Mesodermal cell (in vitro differentiated cells): ENCODE data around the gene RPTN.

Experiments used
- H3K27ac ChIP-seq: 2 replicates; pipeline ENCODE4 v1.7.0; 2013; ENCODE audit warnings: mild to moderate bottlenecking, low read depth, low read length, moderate library complexity; ENCODE audit not compliant: severe bottlenecking
- H3K36me3 ChIP-seq: 2 replicates; pipeline ENCODE4 v1.7.1; 2013; ENCODE audit warnings: mild to moderate bottlenecking, low read length, moderate library complexity; ENCODE audit not compliant: control insufficient read depth, insufficient read depth
- H3K4me1 ChIP-seq: one replicate; pipeline ENCODE4 v1.7.1; 2013; ENCODE audit warnings: mild to moderate bottlenecking, low read length; ENCODE audit not compliant: insufficient read depth, control insufficient read depth, poor library complexity, severe bottlenecking
- H3K4me3 ChIP-seq: 2 replicates; pipeline ENCODE4 v1.7.0; 2013; ENCODE audit warnings: low read length, control low read depth, mild to moderate bottlenecking; ENCODE audit not compliant: insufficient read depth, poor library complexity, severe bottlenecking; ENCODE audit errors: extremely low read depth
- H3K9me3 ChIP-seq: 2 replicates; pipeline ENCODE4 v1.7.1; 2013; ENCODE audit warnings: mild to moderate bottlenecking, low read length, moderate library complexity; ENCODE audit not compliant: control insufficient read depth
- WGBS, 2 experiments: methylation state at CpG; one replicate each; pipeline ENCODE4 v1.1.5; 2013; ENCODE audit warnings: missing lambda C conversion rate in 2 of 2; ENCODE audit not compliant: insufficient coverage in 2 of 2; 5-methylcytosine and 5-hydroxymethylcytosine counted together

Gene RPTN

DNA sequence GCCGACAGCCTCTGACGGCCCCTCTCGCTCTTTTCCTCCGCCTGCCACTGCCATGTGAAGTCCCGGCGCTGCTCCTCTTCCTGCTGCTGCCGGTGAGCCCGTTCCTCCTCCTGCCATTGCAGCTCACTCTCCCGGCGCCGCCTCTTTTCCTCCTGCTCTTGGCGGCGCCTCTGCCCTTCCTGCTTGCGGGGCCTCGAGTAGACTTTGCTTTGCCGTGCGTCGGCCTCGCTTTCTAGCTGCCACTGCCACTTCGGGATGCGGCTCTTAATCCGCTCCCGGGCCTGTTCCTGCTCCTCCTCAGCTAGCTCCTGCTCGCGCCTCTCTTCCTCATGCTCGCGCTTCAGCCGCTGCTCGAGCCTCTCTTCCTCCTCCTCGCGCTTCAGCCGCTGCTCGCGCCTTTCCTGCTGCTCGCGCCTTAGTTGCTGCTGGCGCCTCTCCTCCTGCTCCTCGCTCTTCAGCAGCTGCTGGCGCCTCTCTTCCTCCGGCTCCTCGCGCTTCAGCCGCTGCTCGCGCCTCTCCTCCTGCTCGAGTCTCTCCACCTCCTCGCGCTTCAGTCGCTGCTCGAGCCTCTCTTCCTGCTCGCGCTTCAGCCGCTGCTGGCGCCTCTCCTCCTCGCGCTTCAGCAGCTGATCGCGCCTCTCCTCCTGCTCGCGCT is 48.0 kb downstream of the RPTN start:
- H3K9me3 ChIP-seq: peaks cover 26% of the 10 kb centered on the region

DNA sequence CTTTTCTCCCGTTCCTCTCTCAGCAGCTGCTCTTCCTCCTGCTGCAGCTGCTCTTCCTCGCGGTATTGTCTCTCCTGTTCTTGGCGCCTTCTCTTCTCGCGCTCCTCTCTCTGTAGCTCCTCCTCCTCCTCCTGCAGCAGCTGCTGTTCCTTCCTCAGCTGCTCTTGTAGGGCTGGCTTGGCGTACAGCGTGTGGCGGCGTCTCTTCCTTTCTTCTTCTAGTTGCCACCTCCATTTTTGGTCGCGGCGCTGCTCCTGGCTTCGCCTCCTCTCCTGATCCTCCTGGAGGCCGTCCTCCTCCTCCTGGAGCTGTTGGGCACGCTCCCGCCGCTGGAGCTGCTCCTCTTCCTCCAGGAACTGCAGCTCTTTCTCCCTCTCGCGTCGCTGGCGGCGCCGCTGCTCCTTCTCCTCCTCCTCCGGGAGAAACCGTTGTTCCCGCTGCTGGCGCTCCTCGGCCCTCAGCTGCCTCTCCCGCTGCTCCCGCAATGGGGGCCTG is 48.6 kb downstream of the RPTN start:
- H3K4me3 ChIP-seq: peak overlapping the region; percentile 34
- 19 to 21% methylated on average over 24 to 31 of the region's 31 CpGs for WGBS, 2 experiments
- peaks cover 26% of the 10 kb centered on the region for H3K9me3 ChIP-seq
- H3K27ac ChIP-seq: no peak overlapping the region
- no peaks in the 10 kb centered on the region for H3K4me1 ChIP-seq
- no peaks in the 10 kb centered on the region for H3K36me3 ChIP-seq

More for the DNA sequence above, 48.0 kb downstream of the RPTN start:
- Histone ChIP-seq H3K36me3 (no peaks in the 10 kb centered on the region), H3K27ac (no peak overlapping the region), H3K4me1 (no peaks in the 10 kb centered on the region), H3K4me3 (peak overlapping the region; percentile 34)
- 12 to 15% methylated on average over 60 of the region's 60 CpGs for WGBS, 2 experiments

- H3K4me3 ChIP-seq: peak overlapping the region; percentile 34
- WGBS, 2 experiments: 35 to 51% methylated on average over 15 of the region's 15 CpGs
- H3K27ac ChIP-seq: no peak overlapping the region
- peaks cover 26% of the 10 kb centered on the region for H3K9me3 ChIP-seq
- no peaks in the 10 kb centered on the region for H3K4me1 ChIP-seq
- H3K36me3 ChIP-seq: no peaks in the 10 kb centered on the region
Measured at GRCh38 chr1:152109998-152110294, 49.1 kb downstream of the RPTN start.

- no peak overlapping the region for H3K27ac ChIP-seq
- no peaks in the 10 kb centered on the region for H3K36me3 ChIP-seq
- WGBS, 2 experiments: 41 to 46% methylated on average over 31 of the region's 31 CpGs
- H3K4me1 ChIP-seq: no peaks in the 10 kb centered on the region
- peaks cover 26% of the 10 kb centered on the region for H3K9me3 ChIP-seq
- no peak overlapping the region for H3K4me3 ChIP-seq
Measured at GRCh38 chr1:152109231-152109997, 49.6 kb downstream of the RPTN start.

DNA sequence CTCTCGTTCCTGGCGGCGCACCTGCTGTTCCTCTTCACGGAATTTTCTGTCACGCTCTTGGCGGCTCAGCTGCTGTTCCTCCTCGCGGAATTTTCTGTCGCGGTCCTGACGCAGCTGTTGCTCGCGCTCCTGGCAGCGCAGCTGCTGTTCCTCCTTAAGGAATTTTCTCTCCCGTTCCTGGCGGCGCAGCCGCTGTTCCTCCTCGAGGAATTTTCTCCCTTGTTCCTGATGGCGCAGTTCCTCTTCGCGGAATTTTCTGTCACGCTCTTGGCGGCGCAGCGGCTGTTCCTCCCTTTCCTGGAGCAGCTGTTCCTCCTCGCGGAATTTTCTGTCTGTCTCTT is 50.2 kb downstream of the RPTN start:
- H3K4me1 ChIP-seq: no peaks in the 10 kb centered on the region
- 51 to 52% methylated on average over 28 of the region's 28 CpGs for WGBS, 2 experiments
- H3K4me3 ChIP-seq: no peak overlapping the region
- H3K9me3 ChIP-seq: peaks cover 26% of the 10 kb centered on the region
- H3K27ac ChIP-seq: no peak overlapping the region
- H3K36me3 ChIP-seq: no peaks in the 10 kb centered on the region

GRCh38 chr1:152107984-152108881 is 50.8 kb downstream of the RPTN start:
- 30 to 37% methylated on average over 67 of the region's 67 CpGs for WGBS, 2 experiments
- Histone ChIP-seq H3K27ac (no peak overlapping the region), H3K4me1 (no peaks in the 10 kb centered on the region), H3K9me3 (peaks cover 26% of the 10 kb centered on the region), H3K36me3 (no peaks in the 10 kb centered on the region), H3K4me3 (peak overlapping the region; percentile 19)

GRCh38 chr1:152107031-152107983 is 51.7 kb downstream of the RPTN start:
- WGBS, 2 experiments: 32 to 34% methylated on average over 40 to 41 of the region's 41 CpGs
- no peak overlapping the region for H3K27ac ChIP-seq
- H3K4me3 ChIP-seq: peak overlapping the region; percentile 19

DNA sequence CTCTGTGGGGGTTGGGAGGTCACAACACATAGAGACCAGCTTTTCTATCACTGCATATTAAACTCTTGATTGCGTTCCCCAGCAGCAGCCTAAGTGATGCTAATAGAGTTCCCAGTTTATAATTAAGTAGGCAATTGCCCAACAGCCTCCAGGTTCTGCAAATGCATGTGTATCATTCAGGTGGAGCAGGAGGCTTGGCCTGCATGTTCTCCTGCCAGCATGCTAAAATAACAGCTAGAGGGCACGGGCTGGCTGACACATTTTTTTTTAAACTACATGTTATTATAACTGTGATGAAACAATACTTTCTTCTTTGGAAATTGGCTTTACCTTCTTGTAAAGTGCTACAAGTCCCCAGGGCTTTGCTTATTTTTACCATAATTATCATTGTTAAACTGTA is 54.2 kb downstream of the RPTN start:
- Histone ChIP-seq H3K27ac (no peak overlapping the region), H3K4me3 (no peak overlapping the region), H3K9me3 (peaks cover 21% of the 10 kb centered on the region), H3K36me3 (no peaks in the 10 kb centered on the region), H3K4me1 (no peaks in the 10 kb centered on the region)
- no CpG with 5 or more reads among the region's 2 CpGs for WGBS, 2 experiments

More at GRCh38 chr1:152107031-152107983, 51.7 kb downstream of the RPTN start:
- H3K4me1 ChIP-seq: no peaks in the 10 kb centered on the region
- no peaks in the 10 kb centered on the region for H3K36me3 ChIP-seq
- peaks cover 26% of the 10 kb centered on the region for H3K9me3 ChIP-seq
